NCI-H226 (cell line): ENCODE data around the gene EPHA1.
"Not testable (repeated sequence)": the region's sequence is repeated elsewhere in the genome, so short reads cannot be mapped to it uniquely, and the experiment has no call there.

ENCODE experiments used
- DNase-seq: peaks from one replicate; pipeline ENCODE4 v3.0.0-alpha.2; 2015

EPHA1 gene

GRCh38 chr7:143401265-143401664, 7.4 kb downstream of the EPHA1 start:
- DNase-seq: no peak

- no peak for DNase-seq
Measured at GRCh38 chr7:143399642-143400041, 9.0 kb downstream of the EPHA1 start.

- no peak for DNase-seq
Measured at GRCh38 chr7:143399151-143399550, 9.5 kb downstream of the EPHA1 start.

GRCh38 chr7:143398616-143399015, 10.0 kb downstream of the EPHA1 start:
- no peak for DNase-seq

- no peak for DNase-seq
Measured at GRCh38 chr7:143397710-143398530, 10.7 kb downstream of the EPHA1 start.

- no peak for DNase-seq
Measured at GRCh38 chr7:143396625-143397556, 11.8 kb downstream of the EPHA1 start.

GRCh38 chr7:143396182-143396581, 12.5 kb downstream of the EPHA1 start:
- DNase-seq: no peak

- no peak for DNase-seq
Measured at GRCh38 chr7:143395187-143396149, 13.2 kb downstream of the EPHA1 start.

GRCh38 chr7:143394777-143395176, 13.9 kb downstream of the EPHA1 start:
- DNase-seq: no peak

GRCh38 chr7:143394068-143394467, 14.6 kb downstream of the EPHA1 start:
- no peak for DNase-seq

- DNase-seq: peak; percentile 50
Measured at GRCh38 chr7:143393267-143394041, 15.2 kb downstream of the EPHA1 start.

GRCh38 chr7:143392875-143393266, 15.8 kb downstream of the EPHA1 start:
- DNase-seq: no peak

GRCh38 chr7:143392427-143392826, 16.2 kb downstream of the EPHA1 start:
- not testable (repeated sequence) for DNase-seq

GRCh38 chr7:143391462-143392404, 16.9 kb downstream of the EPHA1 start:
- peak; percentile 87 for DNase-seq

GRCh38 chr7:143390773-143391317, 17.8 kb downstream of the EPHA1 start:
- DNase-seq: no peak

GRCh38 chr7:143390104-143390772, 18.4 kb downstream of the EPHA1 start:
- no peak for DNase-seq

- DNase-seq: no peak
Measured at GRCh38 chr7:143389316-143390103, 19.1 kb downstream of the EPHA1 start.

- DNase-seq: no peak
Measured at GRCh38 chr7:143388491-143389101, 20.1 kb downstream of the EPHA1 start.
